Activated T-cell treated with anti-CD3 and anti-CD28 coated beads, Interleukin-2, amount 50 U/mL, for 4 hours (primary cell): Measurements from ENCODE around the gene SORCS2. TPM values are rescaled to one million over a fixed set of nuclear protein-coding genes. Genes with fewer than 3 reads are reported as not detected.

Experiments used
- ATAC-seq, 2 donors: fragments of 200-7000 bp; cut with Tn5 transposase; one replicate each; pipeline ENCODE4 v1.10.0; 2021
- DNase-seq: peaks from one replicate; pipeline ENCODE4 v3.0.0-alpha.2; 2020
- H3K27me3 Mint-ChIP-seq: one replicate; pipeline ENCODE4 v1.8.0; 2021; ENCODE audit warnings: low read depth, mixed read lengths
- H3K36me3 Mint-ChIP-seq: one replicate; pipeline ENCODE4 v1.8.0; 2022; ENCODE audit warnings: mixed read lengths; ENCODE audit not compliant: insufficient read depth
- H3K4me1 Mint-ChIP-seq: one replicate; pipeline ENCODE4 v1.8.0; 2021; ENCODE audit warnings: low read depth, mixed read lengths
- H3K4me3 Mint-ChIP-seq: one replicate; pipeline ENCODE4 v1.8.0; 2021; ENCODE audit warnings: mild to moderate bottlenecking, moderate library complexity, mixed read lengths
- H3K9me3 Mint-ChIP-seq: one replicate; pipeline ENCODE4 v1.8.0; 2021; ENCODE audit warnings: mixed read lengths
- total RNA-seq, 3 donors: library from RNA; stranded (reverse); gene quantifications; one replicate each; pipeline ENCODE4 v1.2.1, GENCODE V29; 2021

SORCS2 gene
- total RNA-seq, 3 donors from 2014 or later, result 0.18 to 0.43 TPM; not detected in 1

DNA sequence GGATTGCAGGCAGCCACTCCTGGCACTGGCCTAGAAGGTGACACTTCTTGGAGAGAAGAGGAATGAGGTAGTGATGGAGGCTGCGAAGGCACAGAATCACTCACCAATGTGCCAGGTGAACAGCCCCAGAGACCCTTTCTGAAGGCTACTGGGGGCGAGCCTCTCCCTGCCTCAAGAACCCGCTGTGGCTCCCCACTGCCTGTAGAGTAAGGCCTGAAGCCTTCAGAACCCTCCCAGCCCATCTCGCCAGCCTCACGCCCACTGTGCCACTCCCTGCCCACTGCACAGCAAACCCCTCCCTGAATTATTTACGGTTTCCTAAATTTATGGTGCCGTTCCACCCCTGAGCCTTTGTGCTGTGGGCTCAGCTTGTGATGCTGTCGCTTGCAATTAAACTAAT lies 24.2 kb upstream of the SORCS2 start:
- DNase-seq, result no peak
- H3K4me3 Mint-ChIP-seq, result no peak overlapping the region

DNA sequence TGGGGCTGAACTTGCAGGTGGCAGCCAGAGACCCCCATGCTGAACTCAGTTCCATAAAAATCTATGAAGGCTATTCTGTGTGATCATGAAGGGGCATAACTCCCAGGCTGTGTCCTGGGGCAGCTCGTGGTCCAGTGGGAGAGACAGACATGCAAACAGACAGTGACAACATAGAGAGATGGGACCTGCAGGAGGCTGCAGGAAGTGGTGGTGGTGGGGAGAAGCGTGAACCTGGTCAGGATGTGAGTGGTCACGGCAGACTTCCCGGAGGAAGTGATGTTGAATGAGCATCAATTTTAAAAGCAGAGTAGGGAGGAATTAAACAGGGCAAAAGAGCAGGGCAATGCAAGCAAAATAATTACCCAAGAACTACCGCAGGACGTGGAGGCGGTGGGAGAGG lies 23.2 kb upstream of the SORCS2 start:
- Mint-ChIP-seq H3K9me3 (no peaks in the 10 kb centered on the region), H3K36me3 (no peaks in the 10 kb centered on the region), H3K4me1 (peaks cover 6% of the 10 kb centered on the region), H3K27me3 (peaks cover 3% of the 10 kb centered on the region), H3K4me3 (no peak overlapping the region)
- no peak for ATAC-seq
- no peak for DNase-seq

More for the DNA sequence above, 24.2 kb upstream of the SORCS2 start:
- Mint-ChIP-seq H3K36me3 (no peaks in the 10 kb centered on the region), H3K27me3 (peaks cover 3% of the 10 kb centered on the region), H3K4me1 (peaks cover 6% of the 10 kb centered on the region), H3K9me3 (no peaks in the 10 kb centered on the region)
- ATAC-seq, result no peak

DNA sequence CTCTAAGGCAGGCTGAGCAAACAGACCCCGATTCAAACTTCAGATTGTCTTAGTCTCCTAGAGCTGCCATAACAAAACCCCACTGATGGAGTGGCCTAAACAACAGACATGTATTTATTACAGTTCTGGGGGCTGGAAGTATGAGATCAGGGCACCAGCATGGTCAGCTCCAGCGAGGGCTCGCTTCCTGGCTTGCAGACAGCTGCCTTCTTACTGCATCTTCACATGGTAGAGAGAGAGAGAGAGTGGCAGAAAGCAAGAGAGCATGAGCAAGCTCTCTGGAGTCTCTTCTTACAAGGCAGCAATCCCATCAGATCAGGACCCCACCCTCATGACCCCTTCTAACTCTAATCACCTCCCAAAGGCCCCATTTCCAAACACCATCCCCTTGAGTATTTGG lies 22.3 kb upstream of the SORCS2 start:
- Mint-ChIP-seq H3K27me3 (peaks cover 3% of the 10 kb centered on the region), H3K36me3 (no peaks in the 10 kb centered on the region), H3K4me1 (peaks cover 6% of the 10 kb centered on the region), H3K4me3 (no peak overlapping the region), H3K9me3 (no peaks in the 10 kb centered on the region)
- DNase-seq (no peak), ATAC-seq (no peak)

DNA sequence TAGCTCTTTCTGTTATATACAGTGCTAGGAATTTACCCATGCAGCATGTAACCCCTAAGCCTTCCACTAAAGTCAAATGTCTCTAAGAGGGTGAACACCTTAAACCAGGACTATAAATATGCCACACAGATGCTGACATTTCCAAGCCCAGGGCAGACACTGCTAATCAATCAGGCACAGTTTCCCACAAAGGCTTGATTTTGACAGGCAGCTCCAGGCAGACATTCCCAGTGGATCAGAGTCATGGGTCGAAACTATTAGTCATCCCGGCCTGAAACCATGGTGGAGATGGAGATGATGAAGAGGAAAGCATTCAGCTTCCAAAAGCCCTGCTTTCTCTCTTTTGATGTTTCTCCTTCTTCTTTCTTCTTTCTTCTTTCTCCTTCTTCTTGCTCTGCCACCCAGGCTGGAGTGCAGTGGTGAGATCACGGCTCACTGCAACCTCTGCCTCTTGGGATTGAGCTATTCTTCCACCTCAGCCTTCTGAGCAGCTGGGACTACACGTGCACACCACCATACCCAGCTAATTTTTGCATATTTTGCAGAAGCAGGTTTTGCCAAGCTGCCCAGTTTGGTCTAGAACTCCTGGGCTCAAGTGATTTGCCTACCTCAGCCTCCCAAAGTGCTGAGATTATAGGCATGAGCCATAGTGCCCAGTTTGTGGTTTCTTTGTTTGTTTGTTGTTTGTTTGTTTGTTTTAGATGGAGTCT lies 21.0 kb upstream of the SORCS2 start:
- H3K9me3 Mint-ChIP-seq, result no peaks in the 10 kb centered on the region
- ATAC-seq (no peak), DNase-seq (no peak)
- H3K36me3 Mint-ChIP-seq, result no peaks in the 10 kb centered on the region
- H3K4me1 Mint-ChIP-seq, result peaks cover 6% of the 10 kb centered on the region
- H3K4me3 Mint-ChIP-seq, result no peak overlapping the region
- peaks cover 3% of the 10 kb centered on the region for H3K27me3 Mint-ChIP-seq

DNA sequence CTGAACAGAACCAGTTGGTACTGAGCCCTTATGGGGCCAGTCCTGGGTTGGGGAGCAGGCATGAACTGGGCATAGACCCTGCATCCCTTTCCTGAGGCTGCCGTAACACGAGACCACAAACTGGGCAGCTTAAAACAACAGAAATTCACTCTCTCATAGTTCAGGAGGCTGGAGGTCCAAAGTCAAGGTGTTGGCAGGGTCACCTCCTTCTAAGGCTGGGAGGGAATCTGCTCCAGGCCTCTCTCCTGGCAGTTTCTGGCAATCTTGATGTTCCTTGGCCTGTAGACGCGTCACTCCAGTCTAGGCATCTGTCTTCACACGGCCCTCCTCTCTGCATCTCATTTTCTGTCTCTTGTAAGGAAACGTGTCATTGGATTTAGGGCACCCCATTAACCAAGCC lies 19.8 kb upstream of the SORCS2 start:
- no peak overlapping the region for H3K4me3 Mint-ChIP-seq

DNA sequence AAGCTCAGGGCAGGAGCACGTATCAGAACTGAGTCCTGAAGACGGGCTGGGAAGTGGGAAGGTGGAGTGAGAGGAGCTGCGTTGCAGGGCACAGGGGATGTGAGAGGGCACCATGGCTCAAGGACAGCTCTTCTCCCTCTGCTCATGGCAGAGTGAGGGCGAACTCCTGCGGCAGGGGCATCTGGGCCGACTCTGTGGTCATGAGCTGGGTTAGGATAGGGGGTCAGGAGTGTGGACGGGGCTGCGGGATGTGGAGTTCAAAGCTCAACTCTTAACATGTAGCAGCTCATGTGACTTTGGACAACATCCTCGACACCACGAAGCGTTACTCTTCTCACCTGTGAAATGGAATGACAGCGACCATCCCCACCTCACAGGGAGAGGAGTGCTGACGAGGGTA lies 19.4 kb upstream of the SORCS2 start:
- ATAC-seq (no peak), DNase-seq (no peak)
- Mint-ChIP-seq H3K4me3 (no peak overlapping the region), H3K36me3 (no peaks in the 10 kb centered on the region), H3K9me3 (no peaks in the 10 kb centered on the region), H3K27me3 (peaks cover 3% of the 10 kb centered on the region), H3K4me1 (peaks cover 6% of the 10 kb centered on the region)

More for the DNA sequence above, 19.8 kb upstream of the SORCS2 start:
- Mint-ChIP-seq H3K9me3 (no peaks in the 10 kb centered on the region), H3K4me1 (peaks cover 6% of the 10 kb centered on the region), H3K36me3 (no peaks in the 10 kb centered on the region), H3K27me3 (peaks cover 3% of the 10 kb centered on the region)
- no peak for DNase-seq
- ATAC-seq, result no peak

DNA sequence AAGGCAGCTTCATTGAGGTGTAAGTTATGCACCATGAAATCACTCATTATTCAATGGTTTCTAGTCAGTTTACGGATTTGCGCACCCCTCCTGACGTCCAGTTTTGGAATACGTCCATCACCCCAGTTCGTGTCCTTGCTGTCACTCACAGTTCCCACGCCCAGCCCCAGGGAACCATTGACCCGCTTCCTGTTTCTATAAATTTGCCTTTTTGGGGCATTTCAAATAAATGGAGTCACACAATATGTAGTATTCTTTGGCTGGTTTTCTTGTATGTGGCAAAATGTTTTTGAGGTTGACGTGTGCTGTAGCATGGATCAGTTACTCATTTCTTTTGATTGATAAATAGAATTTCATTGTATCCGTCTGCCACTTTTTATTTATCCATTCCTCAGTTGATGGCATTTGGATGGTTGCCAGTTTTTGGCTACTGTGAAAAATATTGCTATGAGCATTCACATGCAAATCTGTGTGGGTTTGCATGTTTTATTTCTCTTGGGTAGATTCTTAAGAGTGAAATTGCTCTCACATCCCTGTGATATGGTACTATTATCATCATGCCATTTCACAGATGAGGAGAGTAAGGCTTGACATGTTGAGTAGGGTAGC lies 18.4 kb upstream of the SORCS2 start:
- Mint-ChIP-seq H3K4me3 (no peak overlapping the region), H3K36me3 (no peaks in the 10 kb centered on the region), H3K4me1 (peaks cover 5% of the 10 kb centered on the region), H3K9me3 (no peaks in the 10 kb centered on the region), H3K27me3 (peaks cover 3% of the 10 kb centered on the region)
- no peak for ATAC-seq
- no peak for DNase-seq

DNA sequence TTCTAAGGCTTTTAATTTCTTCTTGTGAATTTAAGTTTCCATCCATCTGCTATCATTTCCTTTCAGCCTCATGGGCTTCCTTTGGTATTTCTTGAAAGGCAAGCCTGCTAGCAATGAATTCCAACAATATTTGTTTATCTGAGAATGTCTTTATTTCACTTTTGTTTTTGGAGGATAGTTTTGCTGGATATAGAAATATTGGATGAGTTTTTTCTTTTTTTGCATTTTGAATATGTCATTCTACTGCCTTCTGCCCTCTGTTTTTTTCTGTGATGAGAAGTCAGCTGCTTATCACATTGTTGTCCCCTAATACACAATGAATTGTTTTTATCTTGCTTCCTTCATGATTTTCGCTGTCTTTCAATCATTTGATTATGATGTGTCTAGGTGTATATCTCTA lies 13.2 kb upstream of the SORCS2 start:
- no peak for ATAC-seq
- no peaks in the 10 kb centered on the region for H3K36me3 Mint-ChIP-seq

DNA sequence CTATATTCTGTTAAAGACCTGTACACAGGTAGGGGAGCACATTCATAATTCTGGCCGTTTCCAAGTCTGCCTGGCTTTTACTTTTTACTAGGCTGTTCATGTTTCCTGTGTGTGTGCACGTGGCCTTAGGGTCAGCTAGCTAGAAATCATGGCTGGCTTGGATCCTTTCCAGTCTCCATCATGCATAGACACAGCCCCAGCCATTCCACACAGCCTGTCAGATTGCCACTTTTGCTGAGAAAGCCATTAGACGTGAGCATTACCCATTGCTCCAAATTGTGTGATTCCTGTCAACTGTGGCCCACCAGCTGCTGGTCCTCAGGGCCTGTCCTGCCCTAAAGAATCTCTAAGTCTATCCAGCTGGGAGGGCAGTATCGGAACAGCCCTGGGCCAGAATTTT lies 11.4 kb upstream of the SORCS2 start:
- no peak for ATAC-seq
- peaks cover 8% of the 10 kb centered on the region for H3K9me3 Mint-ChIP-seq
- peaks cover 4% of the 10 kb centered on the region for H3K27me3 Mint-ChIP-seq
- H3K36me3 Mint-ChIP-seq, result no peaks in the 10 kb centered on the region
- no peak for DNase-seq
- H3K4me1 Mint-ChIP-seq, result no peaks in the 10 kb centered on the region
- H3K4me3 Mint-ChIP-seq, result no peak overlapping the region

More for the DNA sequence above, 13.2 kb upstream of the SORCS2 start:
- DNase-seq, result no peak
- H3K4me3 Mint-ChIP-seq, result no peak overlapping the region
- peaks cover 4% of the 10 kb centered on the region for H3K27me3 Mint-ChIP-seq
- H3K4me1 Mint-ChIP-seq, result no peaks in the 10 kb centered on the region
- peaks cover 8% of the 10 kb centered on the region for H3K9me3 Mint-ChIP-seq

DNA sequence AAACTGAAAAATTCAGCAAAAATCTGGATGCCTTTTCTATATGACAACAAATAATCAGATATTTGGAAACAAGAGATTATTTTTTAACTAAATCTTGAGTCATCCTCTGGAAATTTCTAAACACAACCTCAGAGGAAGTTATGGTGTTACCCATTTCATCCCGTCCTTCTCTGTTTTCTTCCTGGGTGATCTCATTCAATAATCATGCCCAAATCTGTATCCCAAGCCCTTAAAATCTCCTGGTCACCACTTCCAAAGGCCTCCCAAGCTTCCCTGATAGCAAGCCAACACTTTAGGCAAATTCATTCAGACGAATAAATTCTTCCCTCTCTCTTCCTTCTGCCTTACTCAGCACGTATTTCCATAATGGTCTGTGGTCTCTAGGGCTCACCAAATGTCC lies 9.7 kb upstream of the SORCS2 start:
- ATAC-seq (no peak), DNase-seq (no peak)
- Mint-ChIP-seq H3K4me1 (no peaks in the 10 kb centered on the region), H3K4me3 (no peak overlapping the region), H3K36me3 (no peaks in the 10 kb centered on the region), H3K27me3 (peaks cover 11% of the 10 kb centered on the region), H3K9me3 (peaks cover 8% of the 10 kb centered on the region)

DNA sequence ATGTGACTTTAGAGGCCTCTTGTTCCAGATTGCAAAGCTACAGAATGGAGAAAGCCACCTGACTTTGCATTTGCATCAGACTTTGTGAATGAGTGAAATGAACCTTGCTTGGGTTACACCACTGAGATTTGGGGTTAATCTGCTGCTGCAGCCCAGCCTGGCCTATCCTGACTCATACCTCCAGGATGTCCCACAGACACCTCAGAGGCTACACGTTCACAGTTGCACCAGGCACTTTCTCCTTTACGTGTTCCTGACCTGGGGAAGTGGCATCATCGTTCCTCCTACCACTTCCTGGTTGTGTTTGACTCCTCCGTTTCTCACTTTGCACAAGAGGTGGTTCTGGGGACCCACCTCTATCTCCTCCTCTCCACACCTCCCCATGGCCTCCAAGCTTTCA lies 9.2 kb upstream of the SORCS2 start:
- Mint-ChIP-seq H3K36me3 (no peaks in the 10 kb centered on the region), H3K4me1 (no peaks in the 10 kb centered on the region), H3K9me3 (peaks cover 8% of the 10 kb centered on the region), H3K4me3 (no peak overlapping the region), H3K27me3 (peaks cover 13% of the 10 kb centered on the region)
- ATAC-seq (peak; percentile 69 to 72), DNase-seq (no peak)

DNA sequence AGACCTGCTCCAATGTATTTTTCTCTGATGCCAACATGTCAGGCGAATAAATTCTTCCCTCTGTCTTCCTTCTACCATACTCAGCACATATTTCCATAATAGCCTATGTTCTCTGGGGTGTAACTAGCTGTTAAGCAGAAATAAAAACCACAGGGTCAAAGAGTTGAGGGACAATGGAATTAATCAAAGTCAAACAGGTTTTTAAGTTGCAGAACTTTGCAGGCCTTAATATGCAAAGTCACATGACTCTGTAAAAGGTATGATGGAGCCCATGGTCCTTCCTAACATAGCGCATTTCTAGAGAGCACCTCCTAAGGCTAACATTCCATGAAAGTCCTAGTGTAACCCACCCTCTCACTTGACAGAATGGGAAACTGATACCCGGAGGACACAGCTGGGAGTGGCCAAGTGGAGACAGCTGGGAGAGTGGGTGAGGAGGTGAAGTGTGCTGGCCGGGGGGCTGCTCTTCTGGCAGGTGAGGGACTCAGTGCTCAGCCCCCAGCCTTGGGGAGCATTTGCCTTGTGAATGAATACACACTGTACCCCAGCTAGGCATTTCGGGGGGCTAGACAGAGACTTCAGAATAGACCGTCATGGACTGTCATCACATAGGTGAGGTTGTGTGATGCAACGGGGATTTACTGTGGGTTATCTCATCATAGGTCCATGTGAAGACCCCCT lies 8.4 kb upstream of the SORCS2 start:
- no peak for ATAC-seq
- DNase-seq, result no peak
- Mint-ChIP-seq H3K27me3 (peaks cover 15% of the 10 kb centered on the region), H3K36me3 (no peaks in the 10 kb centered on the region), H3K4me3 (no peak overlapping the region), H3K9me3 (peaks cover 8% of the 10 kb centered on the region), H3K4me1 (no peaks in the 10 kb centered on the region)

DNA sequence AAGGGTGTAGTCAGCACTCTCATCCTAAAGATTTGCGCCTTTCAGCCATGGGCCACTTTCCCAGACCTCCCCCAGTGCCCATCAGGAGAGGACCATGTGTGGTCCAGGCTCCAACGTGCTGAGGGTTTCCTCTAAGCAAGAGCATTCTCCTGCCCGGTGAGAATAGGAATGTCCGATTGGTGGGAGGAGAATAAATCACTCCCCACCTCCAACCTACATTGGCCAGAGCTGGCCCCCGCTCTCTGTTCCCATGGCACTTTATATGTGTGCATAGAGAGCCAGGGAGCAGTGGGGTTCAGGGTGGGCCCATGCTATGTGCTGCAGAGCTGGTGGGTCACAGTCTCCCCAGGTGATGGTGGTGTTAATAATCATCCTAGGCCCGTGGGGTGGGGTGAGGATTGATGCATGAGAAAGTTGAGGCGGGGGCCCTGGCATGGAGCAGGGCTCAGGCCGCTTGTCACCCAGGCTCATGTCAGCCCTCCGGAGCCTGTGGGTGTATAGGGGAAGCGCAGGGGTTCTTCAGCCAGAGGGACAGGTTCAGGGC lies 6.8 kb upstream of the SORCS2 start:
- no peaks in the 10 kb centered on the region for H3K4me1 Mint-ChIP-seq
- no peak for ATAC-seq
- no peaks in the 10 kb centered on the region for H3K9me3 Mint-ChIP-seq
- no peak for DNase-seq
- H3K4me3 Mint-ChIP-seq, result no peak overlapping the region
- H3K36me3 Mint-ChIP-seq, result no peaks in the 10 kb centered on the region
- H3K27me3 Mint-ChIP-seq, result peaks cover 31% of the 10 kb centered on the region

DNA sequence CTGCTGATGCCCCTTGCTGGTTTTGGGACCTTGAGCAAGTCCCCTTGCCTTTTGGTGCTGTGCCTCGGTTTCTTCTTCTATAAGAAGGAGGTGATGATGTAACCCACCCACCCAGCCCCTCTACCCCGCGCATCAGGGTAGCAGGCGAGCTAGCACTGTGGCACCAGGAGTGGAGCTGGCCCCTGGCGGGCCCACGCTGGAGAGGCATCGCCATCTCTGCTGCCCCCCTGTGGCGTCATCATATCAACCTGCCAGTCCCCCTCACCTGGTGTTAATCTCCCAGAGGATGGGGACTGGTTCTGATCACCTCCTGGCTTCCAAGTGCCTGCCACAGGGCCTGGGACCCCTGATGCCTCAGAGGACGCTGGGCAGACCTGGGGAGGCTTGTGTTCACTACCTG lies 6.3 kb upstream of the SORCS2 start:
- no peak for ATAC-seq

More for the DNA sequence above, 6.3 kb upstream of the SORCS2 start:
- Mint-ChIP-seq H3K4me1 (no peaks in the 10 kb centered on the region), H3K27me3 (peaks cover 31% of the 10 kb centered on the region), H3K4me3 (no peak overlapping the region), H3K9me3 (no peaks in the 10 kb centered on the region), H3K36me3 (no peaks in the 10 kb centered on the region)
- DNase-seq, result no peak
